ENCODE measurements around the gene NEK1. TPM values are rescaled to one million over a fixed set of nuclear protein-coding genes. Genes with fewer than 3 reads are reported as not detected.

Gene NEK1
- total and polyA plus RNA-seq, 7 donors = 3.9 to 19.1 (median 16.1) TPM

DNA sequence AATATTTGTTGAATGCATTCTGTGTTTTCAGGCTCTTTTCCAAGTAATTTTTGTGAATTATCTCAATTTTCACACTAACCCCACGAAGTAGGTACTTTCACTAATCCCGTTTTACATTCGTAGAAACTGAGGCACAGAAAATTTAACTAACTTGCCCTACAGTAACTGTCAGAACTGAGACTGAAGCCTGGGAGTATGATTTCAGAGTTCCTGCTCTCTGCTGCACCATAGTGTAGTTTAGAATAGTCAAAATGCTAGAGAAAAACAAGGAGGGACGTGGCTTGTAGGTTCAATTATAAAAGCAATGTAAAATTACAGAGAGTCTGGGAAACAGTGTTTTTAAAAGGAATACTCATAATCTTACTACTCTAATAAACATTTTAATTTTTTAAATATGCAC is 10.2 kb upstream of the NEK1 start:
- intact Hi-C loops (cut with DNase I) = no loop called here
- Histone ChIP-seq H3K4me1 (peaks cover 0 to 32% (median 17%) of the 10 kb centered on the region in 4 donors), H3K36me3 (no peaks in the 10 kb centered on the region), H3K27me3 (no peaks in the 10 kb centered on the region), H3K4me3 (peak overlapping the region in 2 of 4 donors; percentile 78 to 81), H3K27ac (peak overlapping the region in 3 of 4 donors; percentile 95 to 97 (median 95)), H3K9me3 (no peaks in the 10 kb centered on the region)
- WGBS, 2 donors = 4 to 31% methylated on average over 4 of the region's 4 CpGs
- TF ChIP-seq, protein P1, sequence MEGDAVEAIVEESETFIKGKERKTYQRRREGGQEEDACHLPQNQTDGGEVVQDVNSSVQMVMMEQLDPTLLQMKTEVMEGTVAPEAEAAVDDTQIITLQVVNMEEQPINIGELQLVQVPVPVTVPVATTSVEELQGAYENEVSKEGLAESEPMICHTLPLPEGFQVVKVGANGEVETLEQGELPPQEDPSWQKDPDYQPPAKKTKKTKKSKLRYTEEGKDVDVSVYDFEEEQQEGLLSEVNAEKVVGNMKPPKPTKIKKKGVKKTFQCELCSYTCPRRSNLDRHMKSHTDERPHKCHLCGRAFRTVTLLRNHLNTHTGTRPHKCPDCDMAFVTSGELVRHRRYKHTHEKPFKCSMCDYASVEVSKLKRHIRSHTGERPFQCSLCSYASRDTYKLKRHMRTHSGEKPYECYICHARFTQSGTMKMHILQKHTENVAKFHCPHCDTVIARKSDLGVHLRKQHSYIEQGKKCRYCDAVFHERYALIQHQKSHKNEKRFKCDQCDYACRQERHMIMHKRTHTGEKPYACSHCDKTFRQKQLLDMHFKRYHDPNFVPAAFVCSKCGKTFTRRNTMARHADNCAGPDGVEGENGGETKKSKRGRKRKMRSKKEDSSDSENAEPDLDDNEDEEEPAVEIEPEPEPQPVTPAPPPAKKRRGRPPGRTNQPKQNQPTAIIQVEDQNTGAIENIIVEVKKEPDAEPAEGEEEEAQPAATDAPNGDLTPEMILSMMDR (IDR thresholded peaks at IDR 0.05) = no peak
- no peak for TF ChIP-seq POLR2AphosphoS5 (IDR thresholded peaks at IDR 0.05)
- TF ChIP-seq POLR2A (IDR thresholded peaks at IDR 0.05) = no peak
- no peak for TF ChIP-seq EP300 (IDR thresholded peaks at IDR 0.05)
- DNase-seq = no peak

DNA sequence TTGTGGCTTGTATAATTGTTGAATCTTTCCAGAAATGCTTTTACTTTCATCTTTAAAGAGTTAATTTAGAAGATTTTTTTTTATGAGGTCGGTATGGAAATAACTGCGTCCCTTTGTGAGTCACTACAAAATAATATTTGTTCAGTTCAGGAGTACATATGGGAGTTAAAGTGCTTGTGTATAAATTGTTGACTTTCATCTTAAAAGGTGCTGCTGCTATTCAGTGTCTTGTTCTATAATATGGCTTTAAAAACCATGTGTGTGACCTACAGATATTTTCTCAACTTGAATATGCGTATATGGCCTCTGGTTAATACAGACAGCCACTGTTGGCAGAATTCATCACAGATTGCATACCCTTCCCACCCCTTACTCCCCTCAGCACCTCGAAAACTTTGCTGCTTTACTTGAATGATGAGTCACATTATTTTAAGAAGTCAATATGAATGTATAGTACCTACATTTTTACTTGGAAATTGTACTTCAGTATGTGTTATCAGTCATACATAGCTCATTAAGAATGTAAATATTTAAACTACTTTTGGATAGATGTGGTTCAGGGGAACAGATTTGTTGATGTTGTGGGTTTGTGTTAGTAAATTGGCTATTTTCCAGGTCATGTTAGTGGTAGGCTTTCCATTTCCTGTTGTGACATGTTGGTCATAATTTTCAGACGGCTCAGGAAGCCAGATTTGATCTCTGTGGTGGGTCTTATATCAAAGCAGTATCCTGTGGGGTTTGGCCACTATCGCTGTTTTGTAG is 9.5 kb upstream of the NEK1 start:
- intact Hi-C loops (cut with DNase I) = loop anchor here (2.0 kb wide), 1 partner anchor 39 kb away; no protein-coding TSS in a partner anchor
- H3K9me3 ChIP-seq = no peaks in the 10 kb centered on the region
- no peaks in the 10 kb centered on the region for H3K36me3 ChIP-seq
- peak overlapping the region; percentile 69 to 81 (median 76) for H3K4me3 ChIP-seq
- no peak for DNase-seq
- H3K27me3 ChIP-seq = no peaks in the 10 kb centered on the region
- H3K27ac ChIP-seq = peak overlapping the region; percentile 95 to 97 (median 95)
- 0 to 5% methylated on average over 6 of the region's 6 CpGs for WGBS, 2 donors
- H3K4me1 ChIP-seq = peaks cover 0 to 32% (median 17%) of the 10 kb centered on the region in 4 donors
- no peak for TF ChIP-seq EP300 (IDR thresholded peaks at IDR 0.05)
- no peak for TF ChIP-seq POLR2A (IDR thresholded peaks at IDR 0.05)
- TF ChIP-seq, protein P1 (IDR thresholded peaks at IDR 0.05) = no peak
- TF ChIP-seq POLR2AphosphoS5 (IDR thresholded peaks at IDR 0.05) = no peak

DNA sequence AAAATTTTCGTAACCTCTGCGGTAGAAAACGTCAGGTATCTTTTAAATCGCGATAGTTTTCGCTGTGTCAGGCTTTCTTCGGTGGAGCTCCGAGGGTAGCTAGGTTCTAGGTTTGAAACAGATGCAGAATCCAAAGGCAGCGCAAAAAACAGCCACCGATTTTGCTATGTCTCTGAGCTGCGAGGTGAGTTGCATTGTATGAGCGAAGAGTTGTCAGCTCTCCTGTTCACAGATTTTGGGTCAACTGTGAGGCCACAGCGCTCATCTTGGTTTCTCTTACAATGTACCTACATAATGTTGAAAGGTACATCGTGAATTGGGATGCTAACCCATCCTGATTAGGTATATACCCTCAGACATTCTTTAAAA is 8.5 kb upstream of the NEK1 start:
- intact Hi-C loops (cut with DNase I) = loop anchor here (1.0 to 2.0 kb wide), 2 partner anchors 9 to 40 kb away; partner anchors contain the start of gene NEK1
- Histone ChIP-seq H3K4me1 (peaks cover 0 to 32% (median 17%) of the 10 kb centered on the region in 4 donors), H3K9me3 (no peaks in the 10 kb centered on the region), H3K4me3 (peak overlapping the region; percentile 69 to 81 (median 76)), H3K36me3 (no peaks in the 10 kb centered on the region), H3K27me3 (no peaks in the 10 kb centered on the region), H3K27ac (peak overlapping the region; percentile 95 to 97 (median 95))
- WGBS, 2 donors = 0% methylated on average over 14 of the region's 14 CpGs
- no peak for DNase-seq
- TF ChIP-seq EP300 (IDR thresholded peaks at IDR 0.05) (no peak), POLR2A (IDR thresholded peaks at IDR 0.05) (no peak), POLR2AphosphoS5 (IDR thresholded peaks at IDR 0.05) (no peak)
- TF ChIP-seq, protein P1 (IDR thresholded peaks at IDR 0.05) = no peak

DNA sequence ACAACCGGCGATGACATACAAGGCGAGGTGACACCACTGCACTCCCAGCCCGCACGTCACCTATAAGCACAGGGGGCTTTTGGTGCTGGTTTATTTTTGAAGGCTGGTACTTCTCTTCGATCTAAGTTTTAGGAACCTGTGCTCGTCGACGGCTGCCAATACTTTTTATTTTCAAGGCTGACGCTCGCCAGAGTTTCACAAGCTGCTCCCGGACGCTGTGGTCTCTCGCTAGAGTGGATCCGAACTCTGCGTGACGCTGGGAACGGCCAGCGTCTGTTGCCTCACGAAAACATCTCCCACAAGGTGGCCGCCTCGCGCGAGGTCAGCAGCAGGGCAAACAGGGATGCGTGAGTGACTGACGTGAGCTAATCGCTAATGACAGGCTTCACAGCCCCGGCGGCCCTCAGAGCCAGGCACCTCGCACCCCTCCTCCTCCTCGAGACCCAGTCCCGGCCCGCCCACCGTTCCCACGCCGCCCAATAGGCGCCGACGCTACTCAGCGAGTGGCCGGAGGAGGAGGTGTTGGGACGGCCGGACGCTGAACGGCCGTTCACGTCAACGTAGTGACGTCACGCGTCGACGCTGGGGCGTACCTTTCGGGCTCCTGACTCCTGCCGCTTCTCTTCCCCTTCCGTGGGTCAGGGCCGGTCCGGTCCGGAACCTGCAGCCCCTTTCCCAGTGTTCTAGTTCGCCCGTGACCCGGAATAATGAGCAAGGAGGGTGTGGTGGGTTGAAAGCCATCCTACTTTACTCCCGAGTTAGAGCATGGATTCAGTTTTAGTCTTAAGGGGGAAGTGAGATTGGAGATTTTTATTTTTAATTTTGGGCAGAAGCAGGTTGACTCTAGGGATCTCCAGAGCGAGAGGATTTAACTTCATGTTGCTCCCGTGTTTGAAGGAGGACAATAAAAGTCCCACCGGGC is 7.8 kb upstream of the NEK1 start, which contains the start of gene CLCN3:
Gene CLCN3, plus strand, starts transcription at position 621 of the 922 bp plus-strand sequence. CDS start 15,351 bp downstream, outside the sequence.
- intact Hi-C loops (cut with DNase I) = loop anchor here (1.0 to 10.0 kb wide), 3 partner anchors 8 to 175 kb away; partner anchors contain the start of gene NEK1

More for the DNA sequence above, 7.8 kb upstream of the NEK1 start, which contains the start of gene CLCN3:
- H3K27me3 ChIP-seq = no peaks in the 10 kb centered on the region
- H3K27ac ChIP-seq = peak within 1 kb of the TSS; percentile 95 to 97 (median 95)
- peak within 1 kb of the TSS; percentile 69 to 81 (median 76) for H3K4me3 ChIP-seq
- peak; percentile 83 to 96 for TF ChIP-seq POLR2A (IDR thresholded peaks at IDR 0.05)
- peak; percentile 96 to 99 (median 98) for TF ChIP-seq POLR2AphosphoS5 (IDR thresholded peaks at IDR 0.05)
- TF ChIP-seq EP300 (IDR thresholded peaks at IDR 0.05) = peak in 2 of 4 donors; percentile 27 to 90
- TF ChIP-seq, protein P1 (IDR thresholded peaks at IDR 0.05) = no peak
- H3K36me3 ChIP-seq = no peaks in the 10 kb centered on the region
- H3K4me1 ChIP-seq = peaks cover 0 to 32% (median 17%) of the 10 kb centered on the region in 4 donors
- H3K9me3 ChIP-seq = no peaks in the 10 kb centered on the region
- peak; percentile 98 for DNase-seq
- 0% methylated on average over 67 of the region's 67 CpGs for WGBS, 2 donors
